ENCODE results near the gene MUC5AC. TPM values are rescaled to one million over a fixed set of nuclear protein-coding genes. Genes with fewer than 3 reads are reported as not detected.

Gene MUC5AC
- total RNA-seq, 1 experiment from 2014 or later = under 0.01 TPM

DNA sequence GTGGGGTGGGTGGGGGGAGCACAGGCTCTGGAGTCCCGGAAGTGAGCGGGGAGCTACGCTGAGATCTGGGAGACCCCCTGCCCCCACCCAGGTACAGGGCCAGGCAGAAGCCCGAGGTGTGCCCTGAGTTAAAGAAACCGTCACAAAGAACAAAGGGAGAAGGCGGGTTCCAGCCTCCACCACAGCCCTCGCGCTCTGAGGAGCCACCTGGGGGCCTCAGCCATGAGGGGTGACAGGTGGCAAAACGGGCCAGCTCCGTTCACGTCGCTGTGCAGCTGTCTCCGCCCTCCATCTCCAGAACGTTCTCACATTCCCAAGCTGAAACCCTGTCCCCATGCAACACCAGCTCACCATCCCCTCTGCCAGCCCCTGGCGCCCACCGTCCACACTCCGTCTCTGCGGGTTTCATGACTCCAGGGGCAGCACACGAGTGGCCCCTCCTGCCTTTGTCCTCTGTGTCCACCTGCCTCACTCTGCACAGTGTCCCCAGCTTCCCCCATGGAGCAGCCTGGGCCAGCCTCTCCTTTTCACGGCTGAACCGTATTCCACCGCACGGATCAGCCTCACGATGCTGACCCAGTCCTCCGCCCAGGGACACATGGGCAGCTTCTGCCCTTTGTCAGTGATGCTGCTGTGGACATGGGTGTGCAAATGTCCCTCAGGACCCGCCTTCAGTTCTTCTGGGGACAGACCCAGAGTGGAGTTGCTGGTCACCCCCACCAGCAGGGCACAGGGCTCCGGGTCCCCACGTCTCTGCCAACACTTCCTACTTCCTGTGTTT is 63.4 kb downstream of the MUC5AC start:
- no peak overlapping the region for H3K4me3 ChIP-seq (replicated peaks in 1 of 2; ENCODE audit: low read depth in 1 of 2, low read length in 2 of 2)
- H3K27ac ChIP-seq (ENCODE audit: low read depth, low read length) = no peak overlapping the region
- no peaks in the 10 kb centered on the region for H4K20me1 ChIP-seq (ENCODE audit: insufficient read depth)
- H3K9me2 ChIP-seq (ENCODE audit: insufficient read depth) = no peaks in the 10 kb centered on the region
- ChIA-PET POLR2A (no interaction called here), RAD21 (ENCODE audit: low non-redundant PET in 1 of 2, low total read pairs in 2 of 2, uncharacterized antibody in 2 of 2, unreplicated experiment in 2 of 2) (no interaction called here), CTCF (interaction anchor here (0.6 kb wide), 1 partner anchor 19 kb away, joined by 4 read pairs; no protein-coding TSS in a partner anchor)
- no peak overlapping the region for H3K4me2 ChIP-seq (ENCODE audit: low read length)
- no peak overlapping the region for H3K9ac ChIP-seq (ENCODE audit: low read length)
- no peak for DNase-seq (ENCODE audit: low read depth, low spot score)
- TF ChIP-seq EGR1 (IDR thresholded peaks at IDR 0.05; ENCODE audit: low read depth) = no peak
- no peak for TF ChIP-seq CBX3 (IDR thresholded peaks at IDR 0.05; ENCODE audit: low read depth)
- TF ChIP-seq, protein P1, sequence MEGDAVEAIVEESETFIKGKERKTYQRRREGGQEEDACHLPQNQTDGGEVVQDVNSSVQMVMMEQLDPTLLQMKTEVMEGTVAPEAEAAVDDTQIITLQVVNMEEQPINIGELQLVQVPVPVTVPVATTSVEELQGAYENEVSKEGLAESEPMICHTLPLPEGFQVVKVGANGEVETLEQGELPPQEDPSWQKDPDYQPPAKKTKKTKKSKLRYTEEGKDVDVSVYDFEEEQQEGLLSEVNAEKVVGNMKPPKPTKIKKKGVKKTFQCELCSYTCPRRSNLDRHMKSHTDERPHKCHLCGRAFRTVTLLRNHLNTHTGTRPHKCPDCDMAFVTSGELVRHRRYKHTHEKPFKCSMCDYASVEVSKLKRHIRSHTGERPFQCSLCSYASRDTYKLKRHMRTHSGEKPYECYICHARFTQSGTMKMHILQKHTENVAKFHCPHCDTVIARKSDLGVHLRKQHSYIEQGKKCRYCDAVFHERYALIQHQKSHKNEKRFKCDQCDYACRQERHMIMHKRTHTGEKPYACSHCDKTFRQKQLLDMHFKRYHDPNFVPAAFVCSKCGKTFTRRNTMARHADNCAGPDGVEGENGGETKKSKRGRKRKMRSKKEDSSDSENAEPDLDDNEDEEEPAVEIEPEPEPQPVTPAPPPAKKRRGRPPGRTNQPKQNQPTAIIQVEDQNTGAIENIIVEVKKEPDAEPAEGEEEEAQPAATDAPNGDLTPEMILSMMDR (IDR thresholded peaks at IDR 0.05 in 2 of 3, conservative IDR thresholded peaks at IDR 0.05 in 1 of 3; ENCODE audit: borderline replicate concordance in 1 of 3, insufficient read depth in 1 of 3, low read depth in 2 of 3, low read length in 2 of 3) = no peak
- TF ChIP-seq ZNF274 (IDR thresholded peaks at IDR 0.05; ENCODE audit: low read depth, low read length) = no peak
- TF ChIP-seq POLR2A (IDR thresholded peaks at IDR 0.05; ENCODE audit: borderline replicate concordance, extremely low read depth, insufficient read depth, insufficient read length) = no peak
- TF ChIP-seq RAD21 (IDR thresholded peaks at IDR 0.05; ENCODE audit: low read depth) = no peak
- TF ChIP-seq, protein P2, sequence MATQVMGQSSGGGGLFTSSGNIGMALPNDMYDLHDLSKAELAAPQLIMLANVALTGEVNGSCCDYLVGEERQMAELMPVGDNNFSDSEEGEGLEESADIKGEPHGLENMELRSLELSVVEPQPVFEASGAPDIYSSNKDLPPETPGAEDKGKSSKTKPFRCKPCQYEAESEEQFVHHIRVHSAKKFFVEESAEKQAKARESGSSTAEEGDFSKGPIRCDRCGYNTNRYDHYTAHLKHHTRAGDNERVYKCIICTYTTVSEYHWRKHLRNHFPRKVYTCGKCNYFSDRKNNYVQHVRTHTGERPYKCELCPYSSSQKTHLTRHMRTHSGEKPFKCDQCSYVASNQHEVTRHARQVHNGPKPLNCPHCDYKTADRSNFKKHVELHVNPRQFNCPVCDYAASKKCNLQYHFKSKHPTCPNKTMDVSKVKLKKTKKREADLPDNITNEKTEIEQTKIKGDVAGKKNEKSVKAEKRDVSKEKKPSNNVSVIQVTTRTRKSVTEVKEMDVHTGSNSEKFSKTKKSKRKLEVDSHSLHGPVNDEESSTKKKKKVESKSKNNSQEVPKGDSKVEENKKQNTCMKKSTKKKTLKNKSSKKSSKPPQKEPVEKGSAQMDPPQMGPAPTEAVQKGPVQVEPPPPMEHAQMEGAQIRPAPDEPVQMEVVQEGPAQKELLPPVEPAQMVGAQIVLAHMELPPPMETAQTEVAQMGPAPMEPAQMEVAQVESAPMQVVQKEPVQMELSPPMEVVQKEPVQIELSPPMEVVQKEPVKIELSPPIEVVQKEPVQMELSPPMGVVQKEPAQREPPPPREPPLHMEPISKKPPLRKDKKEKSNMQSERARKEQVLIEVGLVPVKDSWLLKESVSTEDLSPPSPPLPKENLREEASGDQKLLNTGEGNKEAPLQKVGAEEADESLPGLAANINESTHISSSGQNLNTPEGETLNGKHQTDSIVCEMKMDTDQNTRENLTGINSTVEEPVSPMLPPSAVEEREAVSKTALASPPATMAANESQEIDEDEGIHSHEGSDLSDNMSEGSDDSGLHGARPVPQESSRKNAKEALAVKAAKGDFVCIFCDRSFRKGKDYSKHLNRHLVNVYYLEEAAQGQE (IDR thresholded peaks at IDR 0.05; ENCODE audit: low read depth) = no peak
- no peak for TF ChIP-seq SIN3A (IDR thresholded peaks at IDR 0.05; ENCODE audit: low read depth)
- no peak for TF ChIP-seq SRF (IDR thresholded peaks at IDR 0.05; ENCODE audit: low read depth)
- TF ChIP-seq ELF1 (IDR thresholded peaks at IDR 0.05; ENCODE audit: borderline replicate concordance, low read depth) = no peak
- TF ChIP-seq TCF7L2 (IDR thresholded peaks at IDR 0.05; ENCODE audit: borderline replicate concordance, extremely low read depth, insufficient read depth, insufficient read length) = no peak
- TF ChIP-seq, protein P3, sequence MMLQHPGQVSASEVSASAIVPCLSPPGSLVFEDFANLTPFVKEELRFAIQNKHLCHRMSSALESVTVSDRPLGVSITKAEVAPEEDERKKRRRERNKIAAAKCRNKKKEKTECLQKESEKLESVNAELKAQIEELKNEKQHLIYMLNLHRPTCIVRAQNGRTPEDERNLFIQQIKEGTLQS (IDR thresholded peaks at IDR 0.05) = no peak
- no peak for TF ChIP-seq EZH2phosphoT487 (IDR thresholded peaks at IDR 0.05; ENCODE audit: borderline replicate concordance)
- no peak for TF ChIP-seq ZFX (IDR thresholded peaks at IDR 0.05)
- no peak for TF ChIP-seq EZH2 (IDR thresholded peaks at IDR 0.05)
- no peak for TF ChIP-seq FOSL1 (IDR thresholded peaks at IDR 0.05; ENCODE audit: low read depth)
- TF ChIP-seq, protein P4, sequence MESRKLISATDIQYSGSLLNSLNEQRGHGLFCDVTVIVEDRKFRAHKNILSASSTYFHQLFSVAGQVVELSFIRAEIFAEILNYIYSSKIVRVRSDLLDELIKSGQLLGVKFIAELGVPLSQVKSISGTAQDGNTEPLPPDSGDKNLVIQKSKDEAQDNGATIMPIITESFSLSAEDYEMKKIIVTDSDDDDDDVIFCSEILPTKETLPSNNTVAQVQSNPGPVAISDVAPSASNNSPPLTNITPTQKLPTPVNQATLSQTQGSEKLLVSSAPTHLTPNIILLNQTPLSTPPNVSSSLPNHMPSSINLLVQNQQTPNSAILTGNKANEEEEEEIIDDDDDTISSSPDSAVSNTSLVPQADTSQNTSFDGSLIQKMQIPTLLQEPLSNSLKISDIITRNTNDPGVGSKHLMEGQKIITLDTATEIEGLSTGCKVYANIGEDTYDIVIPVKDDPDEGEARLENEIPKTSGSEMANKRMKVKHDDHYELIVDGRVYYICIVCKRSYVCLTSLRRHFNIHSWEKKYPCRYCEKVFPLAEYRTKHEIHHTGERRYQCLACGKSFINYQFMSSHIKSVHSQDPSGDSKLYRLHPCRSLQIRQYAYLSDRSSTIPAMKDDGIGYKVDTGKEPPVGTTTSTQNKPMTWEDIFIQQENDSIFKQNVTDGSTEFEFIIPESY (IDR thresholded peaks at IDR 0.05; ENCODE audit: extremely low read depth, insufficient replicate concordance, low read length) = no peak
- no peak for TF ChIP-seq SP1 (IDR thresholded peaks at IDR 0.05; ENCODE audit: low read depth)
- H2AFZ ChIP-seq (ENCODE audit: low read depth, low read length, poor library complexity, severe bottlenecking) = no peak overlapping the region
- no peaks in the 10 kb centered on the region for H3K36me3 ChIP-seq (ENCODE audit: control insufficient read depth in 1 of 2, insufficient read depth in 2 of 2, low read length in 2 of 2)
- no peaks in the 10 kb centered on the region for H3K9me3 ChIP-seq (ENCODE audit: control insufficient read depth in 1 of 2, insufficient read depth in 1 of 2, low read depth in 1 of 2, low read length in 2 of 2)
- no peaks in the 10 kb centered on the region for H3K27me3 ChIP-seq (ENCODE audit: insufficient read depth, low read length)
- no peak for ATAC-seq
- BruUV-seq (replicated peaks) = no TSS peak
- no peaks in the 10 kb centered on the region for H3K79me2 ChIP-seq (ENCODE audit: insufficient read depth, low read length)
- H3K4me1 ChIP-seq (ENCODE audit: control insufficient read depth in 1 of 2, insufficient read depth in 2 of 2, low read length in 2 of 2) = no peaks in the 10 kb centered on the region
- intact Hi-C loops (cut with micrococcal nuclease) = no loop called here
